Astrocyte of the hippocampus (primary cell): ENCODE measurements around the gene MAP2K2.

Source experiments
- DNase-seq: peaks from one replicate; pipeline ENCODE4 v3.0.0; 2011; ENCODE audit warnings: low read depth, low spot score

Gene MAP2K2

DNA sequence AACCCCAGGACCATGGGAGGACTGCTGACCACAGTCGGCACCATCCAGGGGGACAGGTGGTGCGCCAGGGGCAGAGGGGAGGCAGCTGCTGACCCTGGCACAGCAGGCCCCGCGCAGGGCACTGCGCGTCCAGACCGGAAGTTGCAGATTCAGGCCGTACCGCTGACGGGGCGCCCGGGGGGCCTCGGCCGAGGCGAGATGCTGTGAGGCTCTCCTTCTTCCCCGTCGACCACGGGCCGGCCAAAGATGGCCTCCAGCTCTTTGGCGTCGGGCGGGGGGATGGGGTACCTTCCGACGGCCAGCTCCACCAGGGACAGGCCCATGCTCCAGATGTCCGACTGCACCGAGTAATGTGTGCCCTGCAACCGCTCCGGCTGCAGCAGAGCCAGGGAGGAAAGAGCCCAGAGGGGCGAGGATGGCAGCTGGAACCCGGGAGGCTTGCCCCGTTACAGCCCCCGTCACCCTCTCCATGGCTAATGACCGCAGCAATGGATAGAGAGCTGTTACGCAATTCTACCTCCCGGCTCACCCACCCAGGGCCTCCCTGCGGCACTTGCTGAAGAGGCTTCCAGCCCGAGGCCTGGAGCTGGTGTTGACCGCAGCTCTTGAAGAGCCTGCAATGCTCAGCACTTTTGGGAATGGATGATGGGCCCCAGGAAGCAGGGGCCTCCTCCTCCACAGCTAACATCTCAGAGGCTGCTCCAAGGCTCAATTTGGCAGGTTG, 24.7 kb downstream of the MAP2K2 start:
- DNase-seq = no peak

DNA sequence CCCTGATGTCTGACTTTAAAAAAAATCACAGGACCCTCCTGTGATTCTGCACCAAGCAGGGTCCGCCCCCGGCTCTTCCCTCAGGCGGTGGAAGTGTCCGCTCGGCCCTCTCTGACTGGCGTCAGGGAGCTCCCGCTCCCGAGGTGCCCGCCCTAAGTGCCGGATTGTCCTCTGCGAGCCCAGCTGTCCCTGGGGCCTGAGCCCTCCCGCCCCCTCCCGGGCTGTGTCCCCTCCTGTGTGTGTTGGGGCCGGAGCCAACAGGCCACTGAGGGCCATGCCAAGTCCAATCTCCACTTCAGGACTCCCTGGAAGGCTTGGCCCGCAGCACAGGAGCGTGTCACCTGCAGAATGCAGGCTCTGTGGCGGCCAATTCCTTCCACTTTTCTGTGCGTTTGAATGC, 25.4 kb downstream of the MAP2K2 start:
- no peak for DNase-seq

DNA sequence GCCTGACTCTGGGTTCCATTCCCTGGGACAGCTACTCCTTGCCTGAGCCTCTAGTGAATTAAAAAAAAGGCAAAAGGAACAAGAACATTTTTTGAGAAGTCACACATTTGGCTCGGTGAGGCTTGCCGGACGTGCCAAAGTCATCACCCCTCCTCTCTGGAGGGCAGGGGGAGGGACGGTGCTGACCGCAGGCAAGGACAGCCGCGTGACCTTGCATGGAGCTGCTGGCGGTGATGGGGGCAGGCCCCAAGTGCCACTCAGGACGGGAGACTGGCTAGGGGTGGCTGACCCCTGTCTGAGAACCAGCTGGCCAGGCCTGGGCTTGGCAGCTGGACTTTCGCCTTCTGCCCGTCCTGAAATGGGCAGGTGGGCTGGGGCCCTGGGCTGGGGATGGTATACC, 26.4 kb downstream of the MAP2K2 start:
- no peak for DNase-seq

DNA sequence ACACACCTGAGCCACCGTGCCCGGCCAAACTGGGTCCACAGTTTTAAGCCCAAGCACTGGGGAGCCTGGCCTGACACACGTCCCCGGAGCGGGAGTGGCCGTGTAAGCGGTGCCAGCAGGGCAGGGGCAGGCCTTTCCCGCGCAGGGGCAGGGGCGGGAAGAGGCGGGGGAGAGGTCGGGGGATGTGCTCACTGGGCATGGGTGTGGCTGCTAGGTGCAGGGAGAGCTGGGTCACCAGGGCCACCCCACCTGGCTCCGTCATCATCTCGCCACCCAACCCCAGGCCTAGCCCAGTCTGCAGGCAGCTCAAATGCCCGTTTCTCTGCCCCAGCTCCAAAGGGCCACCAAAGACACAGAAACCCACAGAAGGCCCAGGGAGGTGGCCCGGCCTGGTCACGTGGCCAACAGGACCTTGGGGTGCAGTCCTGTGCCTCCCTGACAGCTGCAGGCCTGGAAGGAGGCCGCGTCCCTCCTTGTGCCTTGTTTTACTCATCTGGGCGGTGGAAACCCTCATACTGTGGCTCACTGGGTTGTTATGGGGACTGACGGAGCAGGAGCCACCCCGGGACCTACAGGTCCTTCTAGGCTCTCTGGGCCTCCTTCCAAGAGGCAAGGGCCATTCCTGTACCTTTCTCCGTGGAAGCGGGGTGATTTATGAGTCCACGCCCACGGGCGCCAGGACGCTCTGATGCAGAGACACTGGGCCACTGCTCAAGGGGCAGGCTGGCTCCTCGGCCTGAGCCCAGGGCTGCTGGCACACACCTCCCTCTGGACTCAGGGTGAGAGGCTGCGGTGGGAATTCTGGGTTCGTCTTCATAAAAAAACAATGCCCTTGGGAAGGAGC, 27.7 kb downstream of the MAP2K2 start:
- DNase-seq = no peak

DNA sequence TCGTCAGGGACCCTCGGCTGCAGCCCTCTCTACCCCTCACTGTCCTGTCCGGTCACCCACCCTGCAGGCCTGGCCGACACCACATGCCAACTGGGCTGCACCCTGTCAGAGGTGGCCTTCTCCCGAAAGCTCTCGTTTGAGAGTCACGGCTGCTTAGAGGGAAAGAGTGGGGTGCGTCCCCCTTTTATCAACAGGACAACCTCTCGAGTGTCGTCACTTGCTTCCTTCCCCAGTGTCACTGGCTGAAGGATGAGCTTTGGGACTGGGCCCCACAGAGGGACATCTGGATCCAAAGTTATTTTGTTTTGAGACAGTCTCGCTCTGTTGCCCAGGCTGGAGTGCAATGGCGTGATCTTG, 28.5 kb downstream of the MAP2K2 start:
- DNase-seq = no peak

DNA sequence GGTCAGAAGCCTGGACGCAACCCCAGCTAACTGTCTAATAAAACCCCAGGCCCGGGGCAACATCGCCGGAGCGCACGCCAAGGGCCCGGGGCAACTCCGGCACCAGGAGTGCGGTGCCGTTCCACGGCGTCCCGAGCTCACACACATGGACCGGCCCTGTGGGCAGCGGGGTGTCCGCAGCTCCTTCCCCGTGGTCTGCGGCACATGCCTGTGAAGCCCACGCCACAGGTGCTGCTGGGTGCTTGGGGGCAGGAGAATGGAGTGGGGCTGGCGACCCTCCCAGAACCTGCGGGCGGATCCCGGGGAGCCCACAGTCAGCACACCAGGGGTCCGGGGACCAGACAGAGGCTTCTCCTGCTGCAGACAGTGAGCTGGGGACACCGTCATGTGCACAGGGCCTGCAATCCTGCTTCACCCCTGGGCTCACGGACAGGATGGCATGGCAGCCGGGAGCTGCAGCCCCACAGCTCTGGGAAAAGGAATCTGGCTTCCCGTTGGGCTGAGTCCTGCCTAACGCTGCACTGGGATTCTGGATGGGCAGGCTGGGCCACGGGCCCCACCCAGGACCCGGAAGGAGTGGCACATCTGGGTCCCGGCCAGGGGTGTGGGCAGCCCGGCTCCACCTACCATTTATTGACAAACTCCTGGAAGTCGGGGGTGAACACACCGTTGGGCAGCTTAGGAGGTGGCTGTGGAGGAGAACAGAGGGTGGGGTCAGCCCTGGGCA, 29.0 kb downstream of the MAP2K2 start:
- no peak for DNase-seq

DNA sequence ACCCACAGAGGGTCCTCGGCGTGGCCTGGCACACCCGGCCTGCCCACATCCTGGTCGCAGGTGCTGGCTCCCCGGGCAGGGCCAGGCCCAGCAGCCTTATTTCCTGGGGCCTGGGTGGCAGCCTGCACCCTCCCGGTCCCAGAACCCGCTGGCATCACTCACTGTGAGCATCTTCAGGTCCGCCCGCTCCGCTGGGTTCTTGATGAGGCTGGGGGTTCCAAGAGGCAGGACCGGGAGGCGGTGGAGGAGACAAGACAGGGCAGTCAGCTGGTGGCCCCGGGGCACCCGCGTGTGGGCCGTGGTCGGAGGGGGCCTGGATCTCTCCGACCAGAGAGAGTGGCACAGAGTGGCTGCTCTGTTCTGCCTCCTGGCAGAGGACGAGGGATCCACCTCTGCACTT, 29.6 kb downstream of the MAP2K2 start:
- no peak for DNase-seq

DNA sequence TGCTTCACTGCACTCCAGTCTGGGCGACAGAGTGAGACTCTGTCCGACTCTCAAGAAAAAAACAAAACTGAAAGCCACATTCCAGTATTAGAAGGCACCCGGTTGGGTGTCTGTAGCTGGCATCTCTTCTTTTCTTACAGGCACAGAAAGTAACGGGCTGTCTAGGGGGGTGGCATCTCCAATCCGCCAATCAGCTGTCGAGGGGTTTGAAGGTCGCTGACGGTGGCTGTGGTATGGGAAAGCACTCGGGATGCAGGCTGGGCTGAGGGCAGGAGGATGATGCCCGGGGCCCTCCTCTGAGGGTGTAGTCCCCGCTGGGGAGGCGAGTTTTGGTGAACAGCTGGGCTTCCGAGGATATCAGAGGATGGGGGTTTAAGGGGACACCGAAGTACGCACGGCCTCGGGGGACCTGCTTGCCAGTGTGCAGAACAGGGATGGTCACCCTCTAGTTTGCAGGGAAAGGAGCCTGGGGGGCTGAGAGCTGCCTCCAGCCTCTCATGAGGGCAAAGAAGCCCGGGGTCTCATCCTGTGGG, 30.2 kb downstream of the MAP2K2 start:
- DNase-seq = no peak

DNA sequence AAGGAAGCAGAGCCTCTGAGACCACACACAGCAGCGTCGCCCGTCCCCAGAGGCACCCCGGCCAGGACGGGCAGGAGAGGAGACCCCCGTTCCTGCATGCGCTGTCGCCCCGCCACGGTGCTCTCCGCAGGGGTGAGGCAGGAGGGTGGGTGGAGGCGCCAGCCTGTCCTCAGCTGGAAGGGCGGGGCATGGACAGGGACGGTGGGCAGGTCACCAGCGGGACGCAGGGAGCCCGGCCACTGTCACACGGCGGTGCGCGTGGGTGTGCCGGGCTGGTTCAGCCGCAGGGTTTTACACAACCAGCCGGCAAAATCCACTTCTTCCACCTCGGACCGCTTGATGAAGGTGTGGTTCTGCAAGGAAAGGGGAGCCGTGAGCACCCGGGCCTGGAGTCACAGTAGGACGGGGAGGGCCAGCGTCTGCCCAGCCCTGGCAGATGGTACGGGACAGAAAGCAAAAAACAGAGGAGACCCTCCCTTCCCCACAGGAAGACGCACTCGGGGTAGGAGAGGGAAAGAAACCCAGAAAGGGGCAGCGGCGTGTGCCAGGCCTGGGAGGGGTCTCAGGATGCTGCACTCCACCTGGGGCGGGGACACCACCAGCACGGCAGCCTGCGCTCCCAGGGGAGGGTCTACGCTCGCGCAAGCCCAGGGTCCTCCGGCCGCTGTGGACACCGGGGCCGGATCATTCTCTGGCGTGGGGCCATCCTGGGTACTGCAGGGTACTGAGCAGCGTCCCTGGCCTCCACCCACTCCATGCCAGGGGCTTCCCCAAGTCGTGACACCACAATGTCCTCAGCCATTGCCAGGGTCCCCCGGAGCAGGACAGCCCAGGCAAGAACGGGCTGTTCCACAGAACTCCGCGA, 33.3 kb downstream of the MAP2K2 start:
- no peak for DNase-seq

DNA sequence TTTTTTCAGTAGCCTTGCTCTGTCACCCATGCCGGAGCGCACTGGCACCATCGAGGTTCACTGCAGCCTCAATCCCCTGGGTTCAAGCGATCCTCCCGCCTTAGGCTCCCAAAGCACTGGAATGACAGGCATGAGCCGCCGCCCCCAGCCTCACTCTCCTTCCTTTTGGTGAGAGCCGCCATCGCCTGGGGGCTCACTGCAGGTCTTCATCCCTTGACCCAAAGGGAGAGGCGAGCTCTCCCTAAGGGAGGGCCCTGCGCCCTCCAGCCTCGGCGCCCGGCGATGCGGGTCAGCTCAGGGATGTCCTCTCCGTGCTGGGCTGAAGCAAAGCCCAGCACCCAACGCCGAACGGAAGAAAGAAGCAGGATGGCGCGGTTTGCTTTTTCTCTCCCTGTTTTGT, 34.0 kb downstream of the MAP2K2 start:
- DNase-seq = no peak

DNA sequence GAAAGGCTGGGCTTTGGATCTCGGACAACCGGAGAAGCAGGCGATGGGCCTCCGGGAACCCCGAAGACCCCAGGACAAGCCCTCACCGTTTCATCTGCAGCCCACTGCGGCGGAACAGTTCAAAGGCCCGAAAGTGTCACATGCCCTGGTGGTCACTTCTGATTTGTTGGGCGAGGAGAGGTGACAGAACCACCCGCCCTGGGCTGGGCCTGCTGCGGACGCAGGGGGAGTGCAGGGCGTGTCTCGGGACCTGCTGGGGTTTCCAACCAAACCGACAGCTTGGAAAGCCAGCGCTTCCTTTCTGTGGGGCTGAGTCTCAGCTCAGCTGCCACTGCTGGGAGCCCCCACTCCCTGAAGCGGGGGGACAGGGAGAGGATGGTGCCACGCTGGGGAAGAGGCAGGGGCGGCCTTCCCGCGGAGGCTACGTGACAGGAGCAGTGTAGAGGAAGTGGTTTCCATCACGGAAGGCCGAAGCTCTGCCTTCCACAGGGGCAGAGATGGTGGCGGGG, 34.5 kb downstream of the MAP2K2 start:
- DNase-seq = no peak

DNA sequence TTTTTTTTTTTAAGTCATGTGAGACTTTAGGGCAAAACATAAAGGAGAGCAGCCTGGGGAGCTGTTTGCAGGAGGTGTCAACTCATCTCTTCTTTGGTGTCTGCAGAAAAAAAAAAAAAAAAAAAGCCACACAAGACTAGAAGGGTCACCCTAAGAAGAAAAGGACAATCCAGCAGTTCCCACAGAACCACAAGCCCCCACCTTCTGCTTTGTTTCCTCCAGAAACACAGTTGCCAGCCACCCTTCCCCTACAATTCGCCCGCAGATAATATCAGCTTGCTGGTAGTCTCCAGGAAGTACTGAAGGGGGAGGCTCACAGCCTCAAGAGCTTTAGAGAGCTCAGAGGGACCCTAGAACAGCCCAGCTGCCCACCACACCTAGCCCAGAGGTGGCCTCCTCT, 34.9 kb downstream of the MAP2K2 start:
- no peak for DNase-seq

DNA sequence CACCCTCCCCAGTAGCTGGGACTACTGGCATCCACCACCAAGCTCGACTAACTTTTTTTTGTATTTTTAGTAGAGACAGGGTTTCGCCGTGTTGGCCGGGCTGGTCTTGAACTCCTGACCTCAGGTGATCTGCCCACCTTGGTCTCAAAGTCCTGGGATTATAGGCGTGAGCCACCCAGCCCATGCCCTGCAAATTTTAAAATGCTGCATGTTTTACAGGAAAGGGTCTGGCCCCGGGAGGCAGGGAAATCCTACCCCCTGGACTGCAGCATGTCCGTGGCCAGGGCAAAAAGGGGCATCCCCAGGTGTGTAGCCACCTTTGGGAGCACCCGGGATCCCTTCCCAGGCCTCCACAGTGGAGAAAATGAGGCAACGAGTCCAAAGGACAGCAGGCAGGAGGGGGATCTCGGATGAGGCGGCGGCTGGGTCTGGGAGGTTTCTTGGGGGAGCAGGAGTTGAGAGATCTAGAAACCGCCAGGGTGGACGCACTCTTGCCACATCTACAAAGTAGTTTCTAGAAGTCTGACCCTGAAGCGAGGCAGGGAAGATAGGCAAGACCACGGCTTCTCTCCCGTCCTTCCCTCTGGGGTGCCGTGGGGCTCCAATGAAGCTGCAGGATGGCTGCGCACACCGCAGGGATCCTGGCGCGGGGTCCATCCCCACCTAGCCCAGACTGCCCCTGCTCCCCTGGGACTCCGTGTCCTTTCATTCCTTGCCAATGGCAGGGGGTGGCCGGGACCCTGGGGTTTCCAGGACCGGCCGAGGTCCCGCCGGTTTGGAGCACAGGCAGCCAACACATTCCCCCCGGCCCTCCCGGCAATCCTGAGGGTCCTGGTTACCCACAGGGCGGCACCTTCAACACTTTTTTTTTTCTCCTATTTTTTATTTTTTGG, 35.9 kb downstream of the MAP2K2 start:
- no peak for DNase-seq

DNA sequence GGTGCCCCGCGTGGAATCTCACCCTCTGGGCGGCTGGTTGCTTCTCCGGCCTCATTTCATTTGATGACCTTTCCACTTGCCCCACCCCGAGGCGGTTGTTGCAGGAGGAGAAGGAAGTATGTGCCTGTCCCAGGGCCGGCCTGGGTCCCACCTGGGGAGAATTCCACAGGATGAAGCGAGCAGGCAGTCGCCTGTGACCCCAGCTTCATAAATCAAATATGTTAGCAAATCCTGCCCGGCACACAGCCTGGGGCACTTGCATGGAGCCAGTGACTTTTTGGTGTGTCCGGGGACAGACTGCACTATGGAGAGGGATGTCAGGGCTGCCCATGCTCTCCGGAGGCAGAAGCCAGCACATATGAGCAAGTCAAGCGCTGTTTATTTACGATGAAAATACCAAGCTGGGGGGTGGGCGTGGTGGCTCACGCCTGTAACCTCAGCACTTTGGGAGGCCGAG, 37.5 kb downstream of the MAP2K2 start:
- no peak for DNase-seq

DNA sequence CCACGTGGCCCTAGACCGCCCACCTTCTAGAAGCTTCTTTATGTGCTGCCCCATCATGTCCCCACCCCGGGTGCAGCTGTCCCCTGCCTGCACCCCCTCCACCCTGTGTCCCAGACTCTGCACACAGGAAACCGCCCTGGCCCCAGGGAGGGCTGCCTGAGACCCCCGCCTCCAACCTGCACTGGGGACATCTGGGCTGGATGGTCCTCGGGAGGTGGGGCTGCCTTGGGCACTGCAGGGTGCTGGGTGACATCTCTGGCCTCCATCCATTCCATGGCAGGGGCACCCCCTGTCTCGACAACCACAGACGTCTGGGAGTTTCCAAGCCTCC, 39.4 kb downstream of the MAP2K2 start:
- no peak for DNase-seq

DNA sequence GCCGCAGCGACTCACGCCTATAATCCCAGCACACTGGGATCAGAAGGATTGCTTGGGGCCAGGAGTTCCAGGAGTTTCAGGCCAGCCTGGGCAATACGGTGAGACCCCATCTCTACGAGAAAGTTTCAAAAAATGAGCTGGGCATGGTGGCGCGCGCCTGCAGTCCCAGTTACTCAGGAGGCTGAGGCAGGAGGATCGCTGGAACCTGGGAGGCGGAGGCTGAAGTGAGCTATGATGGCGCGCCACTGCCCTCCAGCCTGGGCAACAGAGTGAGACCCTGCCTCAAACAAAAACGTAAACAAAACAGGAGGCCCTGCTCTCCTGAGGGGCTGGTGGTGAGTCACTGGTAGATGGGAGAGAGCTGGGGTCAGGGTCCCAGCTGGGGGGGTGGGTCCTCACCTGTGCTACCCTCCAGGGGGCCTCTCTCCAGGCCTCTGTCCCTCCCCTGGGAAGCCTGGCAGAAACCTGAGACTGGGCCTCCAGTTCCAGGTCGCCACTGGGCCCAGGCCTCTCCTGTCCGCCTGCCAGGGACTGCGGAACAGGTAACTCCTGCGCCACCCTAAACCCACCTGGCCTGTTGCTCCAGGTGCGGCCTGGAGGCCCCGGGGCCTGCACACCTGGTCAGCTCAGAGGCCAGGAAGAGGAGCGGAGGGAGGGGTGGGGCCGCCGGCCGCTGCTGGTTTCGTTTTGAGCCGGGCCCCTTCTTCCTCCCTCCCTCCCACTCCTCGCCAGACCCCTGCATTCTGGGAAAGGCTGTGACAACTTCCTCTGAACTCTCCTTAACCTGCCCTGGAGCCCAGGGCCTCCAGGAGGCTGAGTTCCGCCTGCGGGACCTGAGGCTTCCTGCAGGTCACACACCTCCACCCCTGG, 40.0 kb downstream of the MAP2K2 start:
- no peak for DNase-seq

DNA sequence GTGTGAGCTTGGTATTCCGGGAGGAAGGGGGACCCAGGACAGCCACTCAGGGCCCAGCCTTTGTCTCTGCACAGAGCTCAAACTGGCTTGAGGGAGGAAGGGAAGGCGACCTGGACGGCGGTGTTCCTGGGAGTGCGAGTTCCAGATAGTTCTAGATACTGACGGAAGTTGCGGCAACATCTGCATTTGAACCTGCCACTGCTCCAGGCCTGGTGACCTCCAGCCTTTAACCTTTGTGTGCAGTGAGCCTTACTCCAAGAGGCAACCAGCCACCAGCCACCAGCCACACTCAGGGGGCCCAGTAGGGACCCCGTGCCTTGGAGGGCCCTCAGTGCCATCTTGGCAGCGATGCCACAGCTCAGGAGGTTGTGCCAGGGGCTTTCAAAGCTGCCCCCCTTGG, 41.8 kb downstream of the MAP2K2 start:
- no peak for DNase-seq

DNA sequence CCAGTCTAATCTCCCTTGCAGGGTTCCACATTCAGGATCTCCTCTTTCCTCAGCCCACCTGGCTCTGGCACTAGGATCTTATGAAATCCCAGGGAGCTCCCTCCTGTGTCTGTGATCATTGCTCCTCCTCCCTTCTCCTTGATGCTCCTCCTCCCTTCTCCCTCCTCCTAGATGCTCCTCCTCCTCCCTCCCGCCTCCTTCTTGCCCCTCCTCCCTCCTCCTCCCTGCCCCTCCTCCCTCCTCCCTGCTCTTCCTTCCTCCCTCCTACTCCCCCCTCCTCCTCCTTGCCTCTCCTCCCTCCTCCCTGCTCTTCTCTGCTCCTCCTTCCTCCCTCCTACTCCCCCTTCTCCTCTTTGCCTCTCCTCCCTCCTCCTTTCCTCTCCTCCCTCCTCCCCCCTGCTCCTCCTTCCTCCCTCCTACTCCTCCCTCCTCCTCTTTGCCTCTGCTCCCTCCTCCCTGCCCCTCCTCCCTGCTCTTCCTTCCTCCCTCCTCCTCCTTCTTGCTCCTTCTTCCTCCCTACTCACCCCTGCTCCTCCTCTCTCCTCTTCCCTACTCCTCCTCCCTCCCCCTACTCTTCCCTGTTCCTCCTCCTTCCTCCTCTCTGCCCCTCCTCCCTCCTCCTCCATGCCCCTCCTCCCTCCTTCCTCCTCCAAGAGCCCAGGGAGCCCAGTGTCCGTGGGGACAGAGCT, 42.3 kb downstream of the MAP2K2 start:
- DNase-seq = no peak

DNA sequence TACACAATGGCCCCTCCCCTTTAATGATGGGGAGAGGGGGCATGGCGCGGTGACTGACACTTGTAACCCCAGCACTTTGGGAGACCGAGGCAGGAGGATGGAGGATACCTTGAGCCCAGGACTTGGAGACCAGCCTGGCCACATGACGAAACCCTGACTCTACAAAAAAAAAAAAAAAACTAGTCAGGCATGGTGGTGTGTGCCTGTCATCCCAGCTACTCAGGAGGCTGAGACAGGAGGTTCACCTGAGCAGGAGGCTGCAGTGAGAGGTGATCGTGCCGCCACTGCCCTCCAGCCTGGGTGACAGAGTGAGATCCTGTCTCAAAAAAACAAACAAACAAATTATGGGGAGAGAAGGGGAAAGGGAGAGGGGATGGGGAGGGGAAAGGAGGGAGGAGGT, 43.4 kb downstream of the MAP2K2 start:
- DNase-seq = no peak
